Measurements from ENCODE around the gene KLF4.

KLF4 gene

GRCh38 chr9:107488375-107489143 lies 1.0 kb downstream of the KLF4 start:
- DNase-seq: peak; percentile 84

GRCh38 chr9:107487521-107488374 lies 1.8 kb downstream of the KLF4 start:
- DNase-seq: peak; percentile 90

GRCh38 chr9:107486674-107487520 lies 2.7 kb downstream of the KLF4 start:
- no peak for DNase-seq

- no peak for DNase-seq
Observed at GRCh38 chr9:107485458-107486043, 4.0 kb downstream of the KLF4 start.

GRCh38 chr9:107484117-107484723 lies 5.3 kb downstream of the KLF4 start:
- no peak for DNase-seq

GRCh38 chr9:107483666-107484065 lies 5.9 kb downstream of the KLF4 start:
- DNase-seq: no peak

GRCh38 chr9:107481035-107481434 lies 8.5 kb downstream of the KLF4 start:
- no peak for DNase-seq

GRCh38 chr9:107480386-107480789 lies 9.2 kb downstream of the KLF4 start:
- DNase-seq: no peak

GRCh38 chr9:107478805-107479204 lies 10.8 kb downstream of the KLF4 start:
- no peak for DNase-seq

- DNase-seq: no peak
Observed at GRCh38 chr9:107474124-107474523, 15.4 kb downstream of the KLF4 start.

- no peak for DNase-seq
Observed at GRCh38 chr9:107472581-107473340, 16.8 kb downstream of the KLF4 start.

- DNase-seq: no peak
Observed at GRCh38 chr9:107471552-107471951, 18.0 kb downstream of the KLF4 start.

GRCh38 chr9:107467416-107467815 lies 22.2 kb downstream of the KLF4 start:
- no peak for DNase-seq

GRCh38 chr9:107466826-107467225 lies 22.7 kb downstream of the KLF4 start:
- DNase-seq: no peak

- peak; percentile 80 for DNase-seq
Observed at GRCh38 chr9:107465467-107466451, 23.8 kb downstream of the KLF4 start.

GRCh38 chr9:107464516-107464915 lies 25.1 kb downstream of the KLF4 start:
- no peak for DNase-seq

- DNase-seq: no peak
Observed at GRCh38 chr9:107462691-107463090, 26.9 kb downstream of the KLF4 start.

- DNase-seq: no peak
Observed at GRCh38 chr9:107460153-107461023, 29.2 kb downstream of the KLF4 start.
